ENCODE data around the gene MET. TPM values are rescaled to one million over a fixed set of nuclear protein-coding genes. Genes with fewer than 3 reads are reported as not detected.
"Not testable (repeated sequence)": the region's sequence is repeated elsewhere in the genome, so short reads cannot be mapped to it uniquely, and the experiment has no call there.

The MET gene
- total RNA-seq, 1 donor from 2014 or later, result 161 TPM

DNA sequence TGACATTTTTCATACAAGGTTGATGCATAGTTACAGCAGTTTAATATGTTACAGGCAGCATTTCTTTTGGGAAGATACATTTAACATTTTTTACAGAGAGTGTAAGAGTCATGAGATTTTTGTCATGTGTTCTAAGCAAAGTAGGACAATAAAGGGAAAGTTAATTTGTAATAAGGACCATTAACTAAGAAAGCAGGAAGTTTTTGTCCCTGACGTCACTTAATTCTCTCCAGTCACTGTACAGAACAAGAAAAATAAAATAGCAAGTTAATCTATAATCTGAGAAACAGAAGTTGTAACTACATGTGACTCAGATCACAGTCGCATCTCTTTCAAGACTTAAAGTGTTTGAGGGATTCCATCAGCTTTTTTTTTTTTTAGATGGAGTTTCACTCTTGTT, 140.9 kb downstream of the MET start:
- Histone ChIP-seq H3K27me3 (ENCODE audit: control insufficient read depth, insufficient read depth, low read length) (no peaks in the 10 kb centered on the region), H3K4me3 (ENCODE audit: low read depth, low read length) (no peak overlapping the region), H3K36me3 (ENCODE audit: control insufficient read depth, insufficient read depth, low read length) (no peaks in the 10 kb centered on the region)
- TF ChIP-seq, protein P1, sequence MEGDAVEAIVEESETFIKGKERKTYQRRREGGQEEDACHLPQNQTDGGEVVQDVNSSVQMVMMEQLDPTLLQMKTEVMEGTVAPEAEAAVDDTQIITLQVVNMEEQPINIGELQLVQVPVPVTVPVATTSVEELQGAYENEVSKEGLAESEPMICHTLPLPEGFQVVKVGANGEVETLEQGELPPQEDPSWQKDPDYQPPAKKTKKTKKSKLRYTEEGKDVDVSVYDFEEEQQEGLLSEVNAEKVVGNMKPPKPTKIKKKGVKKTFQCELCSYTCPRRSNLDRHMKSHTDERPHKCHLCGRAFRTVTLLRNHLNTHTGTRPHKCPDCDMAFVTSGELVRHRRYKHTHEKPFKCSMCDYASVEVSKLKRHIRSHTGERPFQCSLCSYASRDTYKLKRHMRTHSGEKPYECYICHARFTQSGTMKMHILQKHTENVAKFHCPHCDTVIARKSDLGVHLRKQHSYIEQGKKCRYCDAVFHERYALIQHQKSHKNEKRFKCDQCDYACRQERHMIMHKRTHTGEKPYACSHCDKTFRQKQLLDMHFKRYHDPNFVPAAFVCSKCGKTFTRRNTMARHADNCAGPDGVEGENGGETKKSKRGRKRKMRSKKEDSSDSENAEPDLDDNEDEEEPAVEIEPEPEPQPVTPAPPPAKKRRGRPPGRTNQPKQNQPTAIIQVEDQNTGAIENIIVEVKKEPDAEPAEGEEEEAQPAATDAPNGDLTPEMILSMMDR (IDR thresholded peaks at IDR 0.05; ENCODE audit: insufficient read depth, low read length, poor library complexity, severe bottlenecking), result no peak
- peak; percentile 96 for DNase-seq (ENCODE audit: low read depth)

- not testable (repeated sequence) for DNase-seq (ENCODE audit: low read depth); H3K4me3 ChIP-seq (ENCODE audit: low read depth, low read length); H3K27me3 ChIP-seq (ENCODE audit: control insufficient read depth, insufficient read depth, low read length); H3K36me3 ChIP-seq (ENCODE audit: control insufficient read depth, insufficient read depth, low read length)
These were observed 141.4 kb downstream of the MET start for GRCh38 chr7:116813371-116813770.

- H3K27me3 ChIP-seq (ENCODE audit: control insufficient read depth, insufficient read depth, low read length), result no peaks in the 10 kb centered on the region
- no peak for DNase-seq (ENCODE audit: low read depth)
- no peaks in the 10 kb centered on the region for H3K36me3 ChIP-seq (ENCODE audit: control insufficient read depth, insufficient read depth, low read length)
- no peak overlapping the region for H3K4me3 ChIP-seq (ENCODE audit: low read depth, low read length)
- TF ChIP-seq, protein P1 (IDR thresholded peaks at IDR 0.05; ENCODE audit: insufficient read depth, low read length, poor library complexity, severe bottlenecking), result no peak
These were observed 143.0 kb downstream of the MET start for GRCh38 chr7:116815041-116815440.

DNA sequence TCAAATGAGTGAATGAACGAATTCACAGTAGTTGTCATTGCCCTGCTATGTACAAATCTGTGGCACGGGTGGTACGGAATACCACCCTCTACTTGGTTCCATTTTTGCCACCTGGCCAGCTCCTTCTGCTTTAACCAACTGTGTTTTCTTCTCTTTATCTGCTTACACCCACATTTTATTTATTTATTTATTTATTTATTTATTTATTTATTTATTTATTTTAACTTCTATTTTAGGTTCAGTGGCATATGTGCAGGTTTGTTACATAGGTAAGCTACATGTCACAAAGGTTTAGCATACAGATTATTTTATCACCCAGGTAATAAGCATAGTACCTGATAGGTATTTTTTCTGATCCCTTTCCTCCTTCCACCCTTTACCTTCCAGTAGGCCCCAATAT, 148.2 kb downstream of the MET start:
- Histone ChIP-seq H3K36me3 (ENCODE audit: control insufficient read depth, insufficient read depth, low read length) (no peaks in the 10 kb centered on the region), H3K4me3 (ENCODE audit: low read depth, low read length) (no peak overlapping the region), H3K27me3 (ENCODE audit: control insufficient read depth, insufficient read depth, low read length) (no peaks in the 10 kb centered on the region)
- TF ChIP-seq, protein P1 (IDR thresholded peaks at IDR 0.05; ENCODE audit: insufficient read depth, low read length, poor library complexity, severe bottlenecking), result no peak
- DNase-seq (ENCODE audit: low read depth), result no peak

- H3K4me3 ChIP-seq (ENCODE audit: low read depth, low read length); H3K27me3 ChIP-seq (ENCODE audit: control insufficient read depth, insufficient read depth, low read length); DNase-seq (ENCODE audit: low read depth); H3K36me3 ChIP-seq (ENCODE audit: control insufficient read depth, insufficient read depth, low read length): not testable (repeated sequence)
These were observed 149.7 kb downstream of the MET start for GRCh38 chr7:116821647-116822046.

DNA sequence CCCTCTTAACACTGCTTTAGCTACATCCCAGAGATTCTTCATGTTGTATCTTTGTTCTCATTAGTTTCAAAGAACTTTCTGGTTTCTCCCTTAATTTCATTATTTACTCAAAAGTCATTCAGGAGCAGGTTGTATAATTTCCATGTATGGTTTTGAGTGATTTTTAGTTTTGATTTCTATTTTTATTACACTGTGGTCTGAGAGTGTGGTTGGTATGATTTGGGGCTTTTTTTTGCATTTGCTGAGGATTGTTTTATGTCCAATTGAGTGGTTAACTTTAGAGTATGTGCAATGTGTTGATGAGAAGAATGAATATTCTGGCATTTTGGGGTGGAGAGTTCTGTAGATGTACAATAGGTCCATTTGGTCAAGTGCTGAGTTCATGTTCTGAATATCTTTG, 152.5 kb downstream of the MET start:
- H3K4me3 ChIP-seq (ENCODE audit: low read depth, low read length), result no peak overlapping the region

GRCh38 chr7:116828281-116828680, 156.3 kb downstream of the MET start:
- no peak for DNase-seq (ENCODE audit: low read depth)
- Histone ChIP-seq H3K27me3 (ENCODE audit: control insufficient read depth, insufficient read depth, low read length) (no peaks in the 10 kb centered on the region), H3K4me3 (ENCODE audit: low read depth, low read length) (no peak overlapping the region), H3K36me3 (ENCODE audit: control insufficient read depth, insufficient read depth, low read length) (no peaks in the 10 kb centered on the region)
- TF ChIP-seq, protein P1 (IDR thresholded peaks at IDR 0.05; ENCODE audit: insufficient read depth, low read length, poor library complexity, severe bottlenecking), result no peak

More for the DNA sequence above, 152.5 kb downstream of the MET start:
- TF ChIP-seq, protein P1 (IDR thresholded peaks at IDR 0.05; ENCODE audit: insufficient read depth, low read length, poor library complexity, severe bottlenecking), result no peak
- DNase-seq (ENCODE audit: low read depth), result no peak
- H3K27me3 ChIP-seq (ENCODE audit: control insufficient read depth, insufficient read depth, low read length), result no peaks in the 10 kb centered on the region
- H3K36me3 ChIP-seq (ENCODE audit: control insufficient read depth, insufficient read depth, low read length), result no peaks in the 10 kb centered on the region
